ENCODE data around the gene CAVIN2. TPM values are rescaled to one million over a fixed set of nuclear protein-coding genes. Genes with fewer than 3 reads are reported as not detected.

Gene CAVIN2
- polyA plus RNA-seq, 1 of the 3 experiments (the other 2 are of a cell fraction) = 1.5 TPM

GRCh38 chr2:191856111-191856876 is 9.4 kb upstream of the CAVIN2 start:
- POLR2A ChIA-PET = no interaction called here
- H3K36me3 ChIP-seq (replicated peaks in 1 of 2; ENCODE audit: control insufficient read depth in 1 of 2, insufficient read depth in 2 of 2, low read length in 1 of 2) = no peaks in the 10 kb centered on the region
- no peak overlapping the region for H3K4me3 ChIP-seq (ENCODE audit: low read depth in 2 of 2, low read length in 1 of 2)
- no peaks in the 10 kb centered on the region for H4K20me1 ChIP-seq (ENCODE audit: insufficient read depth)
- CTCF ChIA-PET = no interaction called here
- H3K27me3 ChIP-seq (ENCODE audit: insufficient read depth) = no peaks in the 10 kb centered on the region
- H3K4me2 ChIP-seq = no peak overlapping the region
- no peak overlapping the region for H3K9ac ChIP-seq
- H3K27ac ChIP-seq (ENCODE audit: low read depth in 2 of 2, low read length in 1 of 2) = no peak overlapping the region
- H2AFZ ChIP-seq (ENCODE audit: low read depth) = no peak overlapping the region
- H3K9me3 ChIP-seq = no peaks in the 10 kb centered on the region
- 87% methylated on average over 7 of the region's 7 CpGs for WGBS (ENCODE audit: low lambda C conversion rate)
- no peaks in the 10 kb centered on the region for H3K79me2 ChIP-seq (ENCODE audit: insufficient read depth)
- peaks cover 0 to 21% of the 10 kb centered on the region in 2 experiments; a peak in 3 of 4 replicates for H3K4me1 ChIP-seq (ENCODE audit: control insufficient read depth in 1 of 2, insufficient read depth in 2 of 2, low read depth in 1 of 2, low read length in 1 of 2)
- peaks cover 11% of the 10 kb centered on the region for H3F3A ChIP-seq (replicated peaks; ENCODE audit: insufficient read depth)
- H3K9me2 ChIP-seq = no peaks in the 10 kb centered on the region
- TF ChIP-seq EZH2phosphoT487 (IDR thresholded peaks at IDR 0.05; ENCODE audit: borderline replicate concordance, low read depth) = no peak
- no peak for TF ChIP-seq RCOR1 (IDR thresholded peaks at IDR 0.05; ENCODE audit: low read length)
- TF ChIP-seq SIN3A (IDR thresholded peaks at IDR 0.05; ENCODE audit: borderline replicate concordance, low read depth, low read length) = no peak
- TF ChIP-seq CHD2 (IDR thresholded peaks at IDR 0.05; ENCODE audit: low read length, partially characterized antibody) = no peak
- TF ChIP-seq MAX (IDR thresholded peaks at IDR 0.05; ENCODE audit: low read depth) = no peak
- TF ChIP-seq RAD21 (IDR thresholded peaks at IDR 0.05; ENCODE audit: low read length) = no peak
- no peak for TF ChIP-seq ELF1 (IDR thresholded peaks at IDR 0.05)
- no peak for TF ChIP-seq TEAD4 (IDR thresholded peaks at IDR 0.05; ENCODE audit: borderline replicate concordance, insufficient read depth)
- no peak for TF ChIP-seq ZBTB33 (IDR thresholded peaks at IDR 0.05; ENCODE audit: borderline replicate concordance, low read depth)
- no peak for TF ChIP-seq USF2 (IDR thresholded peaks at IDR 0.05; ENCODE audit: borderline replicate concordance, low read depth, low read length)
- DNase-seq = no peak

GRCh38 chr2:191855382-191855781 is 8.5 kb upstream of the CAVIN2 start:
- Histone ChIP-seq H3K4me2 (no peak overlapping the region), H3K9me3 (no peaks in the 10 kb centered on the region), H3K9me2 (no peaks in the 10 kb centered on the region), H3F3A (replicated peaks; ENCODE audit: insufficient read depth) (peaks cover 11% of the 10 kb centered on the region), H3K36me3 (replicated peaks in 1 of 2; ENCODE audit: control insufficient read depth in 1 of 2, insufficient read depth in 2 of 2, low read length in 1 of 2) (no peaks in the 10 kb centered on the region), H3K79me2 (ENCODE audit: insufficient read depth) (no peaks in the 10 kb centered on the region), H2AFZ (ENCODE audit: low read depth) (no peak overlapping the region), H3K27me3 (ENCODE audit: insufficient read depth) (no peaks in the 10 kb centered on the region), H3K4me3 (ENCODE audit: low read depth in 2 of 2, low read length in 1 of 2) (no peak overlapping the region), H3K27ac (ENCODE audit: low read depth in 2 of 2, low read length in 1 of 2) (peak overlapping the region in 1 of 2 experiments; percentile 79; a peak in 2 of 4 replicates), H4K20me1 (ENCODE audit: insufficient read depth) (no peaks in the 10 kb centered on the region), H3K4me1 (ENCODE audit: control insufficient read depth in 1 of 2, insufficient read depth in 2 of 2, low read depth in 1 of 2, low read length in 1 of 2) (peaks cover 0 to 21% of the 10 kb centered on the region in 2 experiments; a peak in 3 of 4 replicates), H3K9ac (no peak overlapping the region)
- 92% methylated on average over 5 of the region's 5 CpGs for WGBS (ENCODE audit: low lambda C conversion rate)
- TF ChIP-seq SMC3 (IDR thresholded peaks at IDR 0.05; ENCODE audit: low read depth, low read length) (no peak), GABPA (IDR thresholded peaks at IDR 0.05; ENCODE audit: low read depth) (no peak), ELF1 (IDR thresholded peaks at IDR 0.05) (no peak), NRF1 (IDR thresholded peaks at IDR 0.05; ENCODE audit: low read depth, low read length) (no peak)
- CTCF ChIA-PET = no interaction called here
- POLR2A ChIA-PET = no interaction called here
- no peak for DNase-seq

Data from SK-N-SH (cell line).